NCI-H82 treated with DMSO at 0.1 percent for 48 hours (cell line): Measurements from ENCODE around the gene HIVEP3.

Experiments
- DNase-seq: peaks from one replicate; lab custom pipeline; 2025; ENCODE audit not compliant: unreplicated experiment; lab: John Stamatoyannopoulos, UW

HIVEP3 gene

DNA sequence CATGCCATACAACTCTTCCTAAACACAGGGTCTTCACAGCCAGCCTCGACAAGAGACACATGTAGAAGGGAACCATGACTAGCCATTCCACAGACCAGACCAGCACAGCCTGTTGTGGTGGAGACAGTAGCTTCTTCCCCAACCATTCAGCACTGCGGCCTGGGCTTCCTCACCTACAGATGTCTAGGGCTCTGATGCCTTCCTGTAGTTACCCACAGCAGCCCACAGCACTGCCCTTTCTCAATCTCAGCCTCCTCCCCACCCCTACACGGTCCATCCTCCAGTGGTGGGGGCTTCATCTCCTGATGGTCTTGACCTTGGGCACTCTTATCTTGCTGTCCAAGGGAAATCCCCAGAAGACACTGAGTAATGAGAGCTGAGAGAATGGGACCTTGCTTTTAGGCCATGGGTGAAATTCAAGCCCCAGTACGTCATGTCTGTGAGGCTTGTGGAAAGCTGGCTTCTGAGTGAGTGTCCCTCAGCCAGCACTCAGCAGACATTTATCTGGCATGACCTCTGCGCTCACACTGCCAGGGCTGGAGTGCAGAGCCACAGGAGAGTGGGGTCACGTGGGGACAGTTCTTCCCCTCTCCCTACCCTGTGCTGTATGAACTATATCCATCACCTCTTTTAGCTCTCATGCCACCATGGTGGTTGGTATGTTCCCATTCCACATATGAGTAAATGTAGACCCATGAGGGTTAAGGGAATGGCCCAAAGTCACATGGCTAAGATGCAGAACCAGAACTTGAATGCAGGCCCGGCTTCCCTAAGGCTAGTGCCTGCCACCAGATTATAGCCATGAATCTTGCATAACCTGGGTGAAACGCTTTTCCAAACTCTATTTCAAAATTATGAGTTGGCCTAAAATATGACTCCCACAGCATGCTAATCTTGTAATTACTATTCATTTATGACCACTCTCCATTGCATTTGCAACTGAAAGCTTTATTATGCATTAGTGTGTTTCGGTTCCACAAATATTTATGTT, 104.7 kb downstream of the HIVEP3 start:
- DNase-seq, result no peak

DNA sequence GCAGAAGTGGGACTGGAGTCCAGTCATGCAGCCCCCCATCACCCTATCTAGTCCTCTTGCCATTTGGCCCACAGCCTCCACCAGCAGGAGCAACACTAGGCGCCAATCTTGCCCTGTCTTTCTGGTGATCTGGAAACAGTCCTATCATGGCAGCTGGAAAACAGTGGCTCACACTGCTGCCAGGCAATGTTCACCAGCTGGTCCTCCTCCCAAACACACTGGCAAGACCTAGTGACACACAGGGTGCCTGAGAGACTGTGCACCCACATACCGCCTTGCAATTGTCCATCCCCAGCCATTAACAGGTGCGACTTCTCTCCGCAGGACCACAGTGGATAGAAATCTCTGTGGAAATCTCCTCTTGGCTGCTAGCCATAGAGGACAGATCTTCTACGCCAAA, 105.5 kb downstream of the HIVEP3 start:
- no peak for DNase-seq

DNA sequence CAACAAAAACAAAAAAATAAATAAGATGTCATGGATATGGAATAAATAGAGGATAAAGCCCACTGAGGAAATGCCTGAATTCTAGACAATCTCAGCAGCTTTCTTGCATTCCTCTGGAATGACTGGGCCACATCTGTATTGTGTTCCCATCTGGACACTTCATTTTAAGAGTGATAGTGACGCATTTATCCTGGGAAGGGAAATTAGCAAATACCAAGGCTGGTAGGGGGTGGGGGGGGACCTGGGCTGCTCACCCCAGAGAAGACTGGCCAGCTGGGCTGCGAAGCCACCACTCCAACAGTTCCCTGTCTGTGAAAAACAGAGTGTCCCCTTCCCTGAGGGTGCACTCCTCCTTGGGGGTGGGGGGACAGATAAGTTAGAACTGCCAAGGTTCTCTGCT, 106.3 kb downstream of the HIVEP3 start:
- no peak for DNase-seq

DNA sequence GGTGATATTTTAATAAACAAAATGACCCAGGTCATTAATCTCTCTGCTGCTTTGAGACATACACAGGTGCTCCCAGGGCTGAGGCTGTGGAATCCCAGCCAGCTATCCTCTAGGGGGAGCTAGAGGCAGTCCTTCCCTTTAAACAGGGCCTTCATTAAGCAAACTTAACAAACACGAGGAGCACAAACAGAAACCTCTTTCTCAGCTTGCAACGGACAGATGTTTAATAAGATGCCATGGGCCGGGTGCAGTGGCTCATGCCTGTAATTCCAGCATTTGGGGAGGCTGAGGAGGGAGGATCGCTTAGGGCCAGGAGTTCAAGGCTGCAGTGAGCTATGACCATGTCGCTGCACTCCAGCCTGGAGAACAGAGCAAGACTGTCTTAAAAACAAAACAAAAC, 106.7 kb downstream of the HIVEP3 start:
- DNase-seq, result peak; percentile 40

DNA sequence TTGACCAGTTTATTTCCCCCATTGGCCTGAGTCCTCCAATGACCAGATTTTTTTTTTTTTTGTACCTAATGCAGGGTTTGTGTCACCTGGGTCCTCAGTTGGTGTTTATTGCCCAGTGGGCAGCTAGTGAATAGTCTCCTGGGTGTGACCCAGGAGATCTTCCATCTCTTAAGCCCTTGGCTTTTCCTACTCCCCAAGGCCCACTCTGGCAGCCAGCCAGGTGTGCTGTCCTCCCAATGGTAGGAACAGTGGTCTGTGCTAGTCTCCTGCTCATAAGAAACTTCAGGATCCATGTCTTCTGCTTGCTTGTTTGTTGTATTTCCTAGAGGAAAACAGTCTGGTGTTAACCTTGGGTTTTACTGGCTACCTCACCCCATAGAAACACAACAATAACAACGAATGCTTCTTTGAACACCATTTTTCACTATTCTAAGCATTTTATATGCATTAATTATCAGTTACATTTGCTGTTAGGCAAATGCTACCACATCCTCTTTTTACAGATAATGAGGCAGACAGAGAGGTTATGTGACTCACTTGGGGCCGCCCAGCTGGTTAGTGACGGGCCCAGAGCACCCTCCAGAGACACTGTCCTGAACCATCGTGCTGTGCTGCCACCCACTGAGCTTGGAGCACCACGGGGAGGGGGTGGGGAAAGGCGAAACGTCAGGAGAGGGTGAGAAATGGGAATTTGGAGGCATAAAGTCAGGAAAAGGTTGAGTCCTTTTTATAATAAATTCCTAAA, 107.5 kb downstream of the HIVEP3 start:
- no peak for DNase-seq

DNA sequence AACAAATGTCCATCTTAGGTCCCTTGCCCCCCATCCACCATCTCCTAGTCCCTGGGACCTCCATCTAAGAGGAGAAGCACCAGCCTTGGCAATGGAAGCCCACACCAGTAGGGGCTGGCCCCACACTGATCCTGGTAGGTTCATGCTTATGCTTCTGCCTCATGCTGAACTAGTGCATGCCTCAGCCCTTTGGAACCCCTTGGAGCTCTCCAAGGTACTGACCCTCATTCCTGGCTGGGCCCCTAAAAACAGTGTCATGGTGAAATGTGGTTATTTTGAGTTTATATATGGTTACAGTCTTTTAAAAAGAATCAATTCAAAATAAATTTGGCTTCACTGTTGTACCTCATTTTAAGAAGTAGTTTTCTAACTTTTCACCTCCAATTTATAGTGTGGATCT, 108.3 kb downstream of the HIVEP3 start:
- no peak for DNase-seq

DNA sequence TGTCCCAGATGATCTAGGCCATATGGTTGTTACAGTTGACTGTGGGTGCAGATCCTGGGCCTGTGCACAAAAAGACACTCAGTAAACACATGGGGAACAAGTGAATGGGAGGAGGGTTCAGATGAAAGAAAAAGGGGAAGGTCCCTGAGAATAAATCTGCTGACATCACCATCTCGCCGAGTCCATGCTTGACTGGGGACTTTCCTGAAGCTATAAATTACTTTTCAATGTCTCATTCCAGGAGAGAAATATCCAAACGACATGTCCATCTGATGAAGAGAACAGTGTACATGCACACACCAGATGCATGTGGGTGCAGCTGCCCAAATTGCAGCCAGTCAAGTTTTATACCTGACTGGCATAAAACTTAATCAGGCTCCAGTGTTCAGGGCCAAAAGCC, 109.0 kb downstream of the HIVEP3 start:
- no peak for DNase-seq

DNA sequence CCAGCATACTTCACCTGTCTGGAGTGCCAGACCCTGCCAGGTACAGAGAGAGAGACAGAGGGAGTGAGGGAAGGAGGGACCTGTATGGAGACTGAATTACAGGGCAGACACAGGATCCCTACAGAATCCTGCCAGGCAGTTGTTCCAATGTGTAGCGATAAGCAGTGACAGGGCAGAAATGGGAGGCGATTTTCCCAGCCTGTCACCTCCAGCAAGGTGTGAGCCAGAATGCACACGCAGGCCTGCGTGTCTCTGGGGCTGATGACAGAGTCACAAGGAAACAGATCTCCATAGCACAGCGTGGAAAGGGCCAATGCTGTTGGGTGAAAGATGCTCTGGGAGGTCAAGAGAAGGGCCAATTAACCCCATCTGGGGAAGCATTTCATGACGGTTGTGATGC, 111.3 kb downstream of the HIVEP3 start:
- no peak for DNase-seq

DNA sequence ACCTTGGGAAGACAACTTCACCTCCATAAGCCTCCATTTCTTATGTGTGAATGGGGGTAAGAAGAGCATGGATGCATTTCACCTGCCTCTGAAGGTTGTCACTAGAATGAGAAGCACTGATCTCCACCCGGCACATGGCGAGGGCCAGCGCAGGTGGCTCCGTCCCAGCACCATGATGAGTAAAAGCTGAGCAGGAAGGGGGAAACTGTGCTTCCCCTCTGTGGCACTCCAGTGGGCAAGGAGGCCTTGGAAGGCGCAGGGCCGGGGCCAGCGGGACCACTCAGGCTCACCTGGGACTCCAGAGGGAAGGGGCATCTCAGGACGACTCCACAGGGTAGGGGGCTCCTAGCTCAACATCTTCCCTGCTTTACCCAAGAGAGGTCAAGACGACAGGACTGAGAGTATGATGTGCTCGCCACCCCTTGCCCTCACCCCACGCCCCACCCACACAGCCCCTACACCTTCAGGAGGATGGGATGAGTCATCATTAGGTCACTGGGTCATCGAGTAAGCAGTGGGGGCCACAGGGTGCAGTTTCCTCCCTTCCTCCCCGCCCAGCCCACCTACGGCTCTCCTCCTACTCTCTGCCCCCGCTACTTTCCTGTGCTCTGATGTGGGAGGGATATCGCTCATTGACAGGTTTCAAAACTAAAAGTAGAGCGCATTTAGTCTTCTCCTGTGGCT, 112.1 kb downstream of the HIVEP3 start:
- no peak for DNase-seq

DNA sequence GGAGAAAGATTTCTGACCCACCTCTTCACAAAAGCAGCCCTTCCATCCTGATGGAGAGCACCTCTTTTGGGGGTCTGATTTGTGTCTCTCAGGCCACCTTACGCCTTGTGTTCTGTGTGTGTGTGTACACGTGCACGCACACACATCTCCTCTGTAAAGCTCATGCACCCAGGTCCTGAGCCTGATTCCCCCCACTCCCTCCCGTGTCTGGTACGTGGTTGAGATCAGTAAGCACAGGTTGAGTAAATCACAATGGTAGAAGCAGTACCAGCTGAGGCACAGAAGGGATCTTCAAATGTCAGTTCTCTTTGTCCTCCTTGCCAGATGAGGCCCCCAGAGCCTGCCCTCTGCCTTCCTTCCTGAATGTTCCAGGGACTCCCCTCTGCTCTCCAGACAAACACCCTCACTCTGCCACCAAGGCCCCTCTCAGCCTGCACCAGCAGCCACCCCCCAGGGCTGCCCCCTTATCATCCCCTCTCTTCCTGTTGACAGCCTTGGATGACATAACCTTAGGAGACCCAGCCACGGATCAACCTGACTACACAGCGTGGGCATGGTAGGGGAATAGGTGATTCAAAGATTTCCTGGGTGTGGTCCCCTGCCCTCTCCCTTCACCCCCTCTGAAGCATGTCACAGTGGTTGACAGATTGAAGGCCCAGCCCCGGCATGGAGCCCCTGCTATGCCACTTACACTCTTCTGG, 112.8 kb downstream of the HIVEP3 start:
- no peak for DNase-seq

DNA sequence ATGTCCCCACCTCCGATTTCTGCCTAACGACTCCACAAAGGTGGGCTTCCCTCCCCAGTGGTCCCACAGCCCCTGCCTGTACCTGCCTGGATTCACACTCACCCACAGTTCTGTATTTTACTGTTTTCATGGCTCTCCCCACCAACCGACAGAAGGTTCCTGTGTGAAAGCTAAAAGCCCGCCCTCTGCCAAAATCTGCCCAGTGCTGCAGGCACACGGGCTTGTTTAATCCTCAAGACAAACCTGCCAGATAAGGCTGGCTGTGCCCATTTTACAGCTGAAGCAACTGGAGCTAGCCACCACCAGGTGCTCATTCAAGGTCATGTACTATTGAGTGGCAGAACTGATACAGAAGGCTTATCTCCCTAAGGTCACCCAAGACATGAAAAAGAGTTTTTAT, 114.5 kb downstream of the HIVEP3 start:
- no peak for DNase-seq

DNA sequence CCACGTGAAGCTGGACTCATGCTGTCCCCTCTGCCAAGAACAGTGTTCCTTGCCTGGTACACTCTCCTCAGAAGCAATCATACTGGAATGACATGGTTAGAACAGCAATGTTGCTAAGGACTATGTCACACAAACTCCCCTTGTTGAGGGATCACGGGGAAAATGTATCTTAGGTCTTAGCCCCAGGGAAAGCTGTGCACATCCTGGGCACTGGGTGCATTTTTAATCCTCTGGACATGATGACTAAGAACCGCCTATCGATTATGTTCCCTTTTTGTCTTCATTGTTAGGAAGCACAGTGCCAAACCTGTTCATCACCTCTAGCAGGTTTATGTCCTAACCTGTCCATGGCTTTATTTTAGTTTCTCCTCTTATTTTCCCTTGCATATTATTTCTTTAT, 115.1 kb downstream of the HIVEP3 start:
- no peak for DNase-seq

DNA sequence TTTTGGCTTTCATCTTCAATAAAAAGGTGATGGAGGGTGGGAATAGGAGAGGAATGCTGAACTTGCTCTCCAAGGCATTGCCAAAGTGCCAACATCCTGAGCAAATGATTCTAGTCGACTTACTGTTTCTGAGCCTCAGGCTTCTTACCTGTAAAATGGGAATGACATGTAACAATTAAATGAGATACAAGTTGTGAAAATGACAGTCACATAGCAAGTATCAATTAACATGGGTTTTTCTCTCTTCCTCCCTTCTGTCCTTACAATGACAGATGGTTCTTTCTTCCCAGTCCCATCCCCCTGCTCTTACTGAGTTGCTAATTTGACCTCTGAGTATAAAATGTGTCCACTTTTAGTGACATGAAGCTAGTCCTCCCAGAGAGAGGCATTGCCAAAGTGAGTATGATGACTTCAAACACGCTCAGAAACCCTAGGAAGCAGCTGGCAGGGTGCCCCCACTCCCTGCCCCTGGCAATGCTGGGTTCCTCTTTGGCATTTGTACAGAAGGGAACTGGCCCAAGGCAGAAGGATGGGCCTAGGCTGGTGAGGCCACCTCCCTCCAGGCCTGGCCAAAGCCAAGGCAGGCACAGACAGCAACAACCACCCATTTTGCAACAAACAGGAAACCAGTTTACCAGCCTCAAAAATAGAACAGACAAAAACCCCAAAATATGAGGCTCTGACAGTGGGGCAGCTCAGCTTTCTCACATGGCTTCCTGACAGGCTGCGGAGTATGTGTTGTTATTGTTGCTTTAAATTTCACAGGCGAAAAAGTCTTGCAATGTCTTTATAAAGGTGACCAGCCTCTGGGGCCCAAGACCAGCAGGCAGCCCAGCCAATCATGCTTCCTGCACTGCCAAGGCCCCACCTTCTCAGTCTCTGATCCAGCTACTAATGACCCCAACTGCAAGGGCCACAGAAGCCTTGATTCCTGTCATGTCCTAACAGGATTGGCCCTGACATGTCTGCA, 115.9 kb downstream of the HIVEP3 start:
- DNase-seq, result no peak

DNA sequence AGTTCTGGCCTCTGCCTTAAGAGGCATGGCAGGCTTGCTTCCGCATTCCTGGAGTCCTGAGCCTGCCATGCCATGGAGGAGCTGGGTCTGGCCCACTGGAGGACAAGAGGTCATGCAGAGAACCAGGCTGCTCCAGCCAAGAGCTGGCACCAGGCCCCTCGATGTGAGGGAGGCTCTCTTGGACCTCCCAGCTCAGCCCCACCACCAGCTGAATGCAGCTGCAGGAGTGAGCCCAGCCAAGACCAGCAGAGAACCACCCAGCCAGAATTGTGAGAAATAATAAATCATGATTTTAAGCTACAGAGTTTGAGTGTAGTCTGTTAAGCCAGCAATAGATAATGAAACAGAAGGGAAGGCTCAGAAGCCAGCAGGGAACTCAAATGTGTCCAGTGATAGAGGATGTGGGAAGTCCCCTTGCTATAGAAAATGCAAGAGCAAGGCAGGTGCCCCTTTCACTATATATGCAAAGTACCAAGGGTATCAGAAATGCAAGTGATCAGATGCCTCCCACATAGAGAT, 118.4 kb downstream of the HIVEP3 start:
- DNase-seq, result no peak

DNA sequence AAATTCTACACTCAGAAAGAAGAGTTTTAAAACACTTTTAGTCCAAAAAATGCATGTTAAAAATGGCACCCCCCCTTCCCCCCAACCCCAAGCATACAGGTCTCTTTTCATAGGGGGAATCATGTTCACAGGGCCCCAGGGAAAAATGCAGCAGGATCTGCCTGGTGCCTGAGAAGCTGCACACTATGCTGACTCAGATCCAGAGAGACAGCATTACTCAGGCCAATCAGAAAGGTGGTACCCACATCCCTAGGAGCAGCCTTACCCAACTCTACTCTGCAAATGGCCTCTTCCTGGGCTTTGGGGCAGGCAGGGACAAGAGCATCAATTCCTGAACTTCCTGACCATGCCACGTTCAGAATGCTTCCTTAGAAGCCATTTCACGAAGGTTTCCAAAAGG, 119.0 kb downstream of the HIVEP3 start:
- DNase-seq, result no peak

DNA sequence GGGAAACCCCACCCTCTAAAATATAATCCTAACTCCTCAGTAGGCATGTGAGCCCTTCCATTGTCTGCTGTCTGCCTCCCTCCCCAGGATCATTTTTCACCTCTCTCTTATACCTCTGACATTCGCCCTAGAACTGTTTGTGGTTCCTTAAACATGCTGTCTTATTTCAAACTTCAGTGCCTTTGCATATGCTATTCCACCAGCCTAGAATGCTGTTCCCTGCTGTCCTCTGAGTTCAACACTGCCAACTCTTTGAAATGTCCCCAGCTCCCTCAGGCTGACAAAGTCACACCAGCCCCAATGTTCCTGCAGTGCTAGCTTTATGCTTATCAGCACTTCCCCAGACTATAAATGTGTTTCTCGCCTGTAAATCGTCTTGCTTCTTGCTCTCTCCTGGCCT, 119.5 kb downstream of the HIVEP3 start:
- no peak for DNase-seq

DNA sequence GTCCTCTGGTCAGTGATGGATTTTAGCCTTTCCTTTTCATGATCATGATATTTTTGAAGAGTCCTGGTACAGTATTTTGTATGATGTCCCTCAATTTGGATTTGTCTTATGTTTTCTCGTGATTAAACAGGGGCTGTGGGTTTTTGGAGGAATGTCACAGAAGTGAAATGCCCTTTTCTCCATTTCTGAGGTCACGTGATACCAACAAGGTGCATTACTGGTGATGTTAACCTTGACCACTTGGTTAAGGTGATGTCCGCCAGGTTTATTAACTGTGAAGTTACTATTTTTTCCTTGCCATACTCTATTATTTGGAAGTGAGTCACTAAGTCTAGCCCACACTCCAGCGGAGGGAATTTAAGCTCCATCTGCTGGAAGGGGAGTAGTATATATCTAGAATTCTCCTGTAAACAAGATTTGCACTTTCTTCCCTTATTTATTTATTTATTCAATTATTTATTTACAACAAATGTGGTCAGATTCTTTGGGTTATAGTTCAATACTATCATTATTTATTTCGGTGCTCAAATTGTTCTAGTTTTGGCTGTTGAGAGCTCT, 123.4 kb downstream of the HIVEP3 start:
- no peak for DNase-seq

DNA sequence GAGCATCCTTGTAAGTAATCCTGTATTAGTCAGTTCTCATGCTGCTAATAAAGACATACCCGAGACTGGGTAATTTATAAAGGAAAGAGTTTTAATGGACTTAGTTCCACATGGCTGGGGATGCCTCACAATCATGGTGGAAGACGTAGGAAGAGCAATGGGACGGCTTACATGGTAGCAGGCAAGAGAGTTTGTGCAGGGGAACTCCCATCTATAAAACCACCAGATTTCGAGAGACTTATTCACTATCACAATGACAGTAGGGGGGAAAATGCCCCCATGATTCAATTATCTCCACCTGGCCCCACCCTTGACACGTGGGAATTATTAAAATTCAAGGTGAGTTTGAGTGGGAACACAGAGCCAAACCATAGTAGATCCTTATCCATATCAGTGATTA, 124.7 kb downstream of the HIVEP3 start:
- no peak for DNase-seq

DNA sequence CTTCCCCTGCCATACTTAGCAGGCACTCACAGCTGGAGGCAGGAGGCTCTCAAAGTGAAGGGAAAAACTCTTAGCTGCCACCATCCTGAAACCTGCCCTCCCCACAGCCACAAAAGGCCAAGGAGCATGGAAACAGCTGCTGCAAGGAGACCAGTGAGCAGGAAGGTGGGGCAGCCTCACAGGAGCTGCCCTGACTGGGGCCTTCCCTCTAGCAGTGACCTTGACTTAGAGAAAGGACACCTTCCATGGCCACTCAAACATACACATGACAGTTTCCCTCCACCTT, 126.3 kb downstream of the HIVEP3 start:
- DNase-seq, result no peak
